B cell (primary cell): ENCODE data around the gene VKORC1L1. TPM values are rescaled to one million over a fixed set of nuclear protein-coding genes. Genes with fewer than 3 reads are reported as not detected.
"Not testable (repeated sequence)": the region's sequence is repeated elsewhere in the genome, so short reads cannot be mapped to it uniquely, and the experiment has no call there.

Experiments used
- ATAC-seq: fragments of 200-7000 bp; cut with Tn5 transposase; one replicate; pipeline ENCODE4 v1.10.0; 2021; ENCODE audit warnings: low read depth, mild to moderate bottlenecking, moderate number of reproducible peaks, moderate library complexity
- CTCF ChIA-PET: fragments of 350-600 bp; sonication (Branson Sonifier 250); formaldehyde crosslinking; loops from one replicate; lab custom pipeline; 2021; ENCODE audit warnings: antibody characterized with exemption, inconsistent platforms; lab: Charles Lee
- POLR2A ChIA-PET: fragments of 350-600 bp; sonication (Branson Sonifier 250); formaldehyde crosslinking; loops from one replicate; lab custom pipeline; 2021; ENCODE audit warnings: antibody characterized with exemption; lab: Charles Lee
- DNase-seq: peaks from one replicate; pipeline ENCODE4 v3.0.0; 2013
- H2AFZ ChIP-seq: 2 replicates; pipeline ENCODE4 v1.6.1; 2012; ENCODE audit warnings: mild to moderate bottlenecking, low read depth, low read length; ENCODE audit not compliant: insufficient read depth, poor library complexity, severe bottlenecking
- H3K27ac ChIP-seq, 2 donors: 1 replicate in 1 of 2; 2 replicates in 1 of 2; pipeline ENCODE4 v1.5.1; 2012 to 2013; ENCODE audit warnings: low read length in 2 of 2, mild to moderate bottlenecking in 2 of 2, moderate library complexity in 1 of 2
- H3K27me3 ChIP-seq, 4 experiments: fragments of 200-600 bp in 1 of 4; sonication (generic) in 1 of 4; replicated peaks in 1 of 4; 1 replicate in 2 of 4; 2 replicates in 2 of 4; pipeline versions ENCODE4 v1.6.1 to v1.7.0; 2013 to 2016; ENCODE audit warnings: low read length in 3 of 4, mild to moderate bottlenecking in 2 of 4, mixed read lengths in 1 of 4, moderate library complexity in 1 of 4; ENCODE audit not compliant: insufficient read depth in 4 of 4, control insufficient read depth in 3 of 4; ENCODE audit errors: control extremely low read depth in 1 of 4
- H3K36me3 ChIP-seq, 2 experiments: replicated peaks in 1 of 2; 1 replicate in 1 of 2; 2 replicates in 1 of 2; pipeline versions ENCODE4 v1.6.1 to v1.7.1; 2013; ENCODE audit warnings: low read length in 1 of 2; ENCODE audit not compliant: insufficient read depth in 2 of 2, control insufficient read depth in 1 of 2; ENCODE audit errors: control extremely low read depth in 1 of 2, extremely low read depth in 1 of 2
- H3K4me1 ChIP-seq, 2 donors: fragments of 200-600 bp in 1 of 2; sonication (generic) in 1 of 2; 1 replicate in 1 of 2; 2 replicates in 1 of 2; pipeline versions ENCODE4 v1.5.1 to v1.6.1; 2013 to 2017; ENCODE audit warnings: low read length in 2 of 2; ENCODE audit not compliant: control insufficient read depth in 2 of 2, insufficient read depth in 2 of 2
- H3K4me2 ChIP-seq: replicated peaks from 2 replicates; pipeline ENCODE3; 2012; ENCODE audit warnings: mild to moderate bottlenecking, low read depth, low read length; ENCODE audit not compliant: poor library complexity, severe bottlenecking
- H3K4me3 ChIP-seq, 5 experiments: fragments of 200-600 bp in 1 of 5; sonication (generic) in 1 of 5; 1 replicate in 3 of 5; 2 replicates in 2 of 5; pipeline versions ENCODE4 v1.5.1 to v1.7.0; 2011 to 2016; ENCODE audit warnings: low read length in 4 of 5, mild to moderate bottlenecking in 4 of 5, low read depth in 2 of 5, control low read depth in 1 of 5, moderate library complexity in 1 of 5; ENCODE audit not compliant: insufficient read depth in 1 of 5; ENCODE audit errors: control extremely low read depth in 1 of 5, extremely low read depth in 1 of 5
- H3K79me2 ChIP-seq: fragments of 200-600 bp; sonication (generic); one replicate; pipeline ENCODE4 v1.6.0; 2016; ENCODE audit warnings: low read length; ENCODE audit not compliant: control insufficient read depth, insufficient read depth
- H3K9ac ChIP-seq: fragments of 200-600 bp; sonication (generic); 2 replicates; pipeline ENCODE4 v1.6.1; 2017; ENCODE audit warnings: mild to moderate bottlenecking, low read length, moderate library complexity
- H3K9me3 ChIP-seq, 3 donors: one replicate each; pipeline versions ENCODE4 v1.6.1 to v1.7.1; 2013; ENCODE audit warnings: low read length in 2 of 3; ENCODE audit not compliant: control insufficient read depth in 2 of 3, insufficient read depth in 1 of 3; ENCODE audit errors: control extremely low read depth in 1 of 3
- H4K20me1 ChIP-seq: 2 replicates; pipeline ENCODE4 v1.6.0; 2012; ENCODE audit warnings: mild to moderate bottlenecking, low read length; ENCODE audit not compliant: insufficient read depth, control insufficient read depth, poor library complexity, severe bottlenecking
- H3K27ac Mint-ChIP-seq: one replicate; pipeline ENCODE4 v1.8.0; 2021; ENCODE audit warnings: mixed read lengths
- H3K27me3 Mint-ChIP-seq: one replicate; pipeline ENCODE4 v1.8.0; 2021; ENCODE audit warnings: mixed read lengths
- H3K4me1 Mint-ChIP-seq: one replicate; pipeline ENCODE4 v1.8.0; 2021; ENCODE audit warnings: mixed read lengths
- H3K4me3 Mint-ChIP-seq: one replicate; pipeline ENCODE4 v1.8.0; 2021; ENCODE audit warnings: mixed read lengths
- H3K9me3 Mint-ChIP-seq: one replicate; pipeline ENCODE4 v1.8.0; 2022; ENCODE audit warnings: mixed read lengths; ENCODE audit not compliant: insufficient read depth
- EZH2 ChIP-seq: IDR thresholded peaks from 2 replicates; pipeline ENCODE4 v1.6.1; 2012; ENCODE audit warnings: borderline replicate concordance, low read depth, mild to moderate bottlenecking, moderate library complexity, low read length; ENCODE audit not compliant: insufficient read depth, poor library complexity, severe bottlenecking
- WGBS: methylation state at CpG from one replicate; pipeline ENCODE4 v1.1.5; 2013; ENCODE audit warnings: missing lambda C conversion rate; ENCODE audit not compliant: insufficient coverage; 5-methylcytosine and 5-hydroxymethylcytosine counted together
- intact Hi-C: fragments of 100-400 bp; cut with micrococcal nuclease; formaldehyde crosslinking; loops from one replicate; pipeline ENCODE4 v1.10.0; 2022
- polyA plus RNA-seq: library from polyadenylated mRNA; depleted of rRNA; stranded (reverse); fragments of >200 nt; gene quantifications from 2 replicates; pipeline ENCODE4 v1.2.3, GENCODE V29; 2012
- total RNA-seq, 2 donors: library from RNA; stranded (reverse); fragments of 120-200 nt in 1 of 2; gene quantifications; 1 replicate in 1 of 2; 2 replicates in 1 of 2; pipeline versions ENCODE4 v1.2.3 to v1.2.4, GENCODE V29; 2013 to 2022
- TF ChIP-seq, protein P1 (sequence below): fragments of 200-600 bp; IDR thresholded peaks from one replicate; pipeline ENCODE4 v1.8.0; 2022; ENCODE audit warnings: antibody characterized with exemption, mild to moderate bottlenecking

VKORC1L1 gene
- total and polyA plus RNA-seq, 2 donors (not counting 1 experiment from before 2014, with no cell fraction given) = 2.2 to 8.1 TPM

- 97% methylated on average over 2 of the region's 2 CpGs for WGBS
- Histone ChIP-seq H2AFZ (no peak overlapping the region), H3K4me3 (no peak overlapping the region), H3K4me2 (no peak overlapping the region), H3K36me3 (no peaks in the 10 kb centered on the region), H3K79me2 (no peaks in the 10 kb centered on the region), H3K27ac (no peak overlapping the region), H3K9me3 (no peaks in the 10 kb centered on the region), H3K9ac (no peak overlapping the region), H3K4me1 (no peaks in the 10 kb centered on the region), H3K27me3 (no peaks in the 10 kb centered on the region), H4K20me1 (no peaks in the 10 kb centered on the region)
- H3K27ac Mint-ChIP-seq = no peak overlapping the region
- peaks cover 2% of the 10 kb centered on the region for H3K4me1 Mint-ChIP-seq
- intact Hi-C loops = no loop called here
- H3K9me3 Mint-ChIP-seq = no peaks in the 10 kb centered on the region
- ChIA-PET POLR2A (no interaction called here), CTCF (no interaction called here)
- H3K27me3 Mint-ChIP-seq = no peaks in the 10 kb centered on the region
- no peak overlapping the region for H3K4me3 Mint-ChIP-seq
- TF ChIP-seq, protein P1, sequence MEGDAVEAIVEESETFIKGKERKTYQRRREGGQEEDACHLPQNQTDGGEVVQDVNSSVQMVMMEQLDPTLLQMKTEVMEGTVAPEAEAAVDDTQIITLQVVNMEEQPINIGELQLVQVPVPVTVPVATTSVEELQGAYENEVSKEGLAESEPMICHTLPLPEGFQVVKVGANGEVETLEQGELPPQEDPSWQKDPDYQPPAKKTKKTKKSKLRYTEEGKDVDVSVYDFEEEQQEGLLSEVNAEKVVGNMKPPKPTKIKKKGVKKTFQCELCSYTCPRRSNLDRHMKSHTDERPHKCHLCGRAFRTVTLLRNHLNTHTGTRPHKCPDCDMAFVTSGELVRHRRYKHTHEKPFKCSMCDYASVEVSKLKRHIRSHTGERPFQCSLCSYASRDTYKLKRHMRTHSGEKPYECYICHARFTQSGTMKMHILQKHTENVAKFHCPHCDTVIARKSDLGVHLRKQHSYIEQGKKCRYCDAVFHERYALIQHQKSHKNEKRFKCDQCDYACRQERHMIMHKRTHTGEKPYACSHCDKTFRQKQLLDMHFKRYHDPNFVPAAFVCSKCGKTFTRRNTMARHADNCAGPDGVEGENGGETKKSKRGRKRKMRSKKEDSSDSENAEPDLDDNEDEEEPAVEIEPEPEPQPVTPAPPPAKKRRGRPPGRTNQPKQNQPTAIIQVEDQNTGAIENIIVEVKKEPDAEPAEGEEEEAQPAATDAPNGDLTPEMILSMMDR = no peak
- TF ChIP-seq EZH2 = no peak
- ATAC-seq (no peak), DNase-seq (no peak)
These were observed 40.6 kb upstream of the VKORC1L1 start for GRCh38 chr7:65832281-65832680.

DNA sequence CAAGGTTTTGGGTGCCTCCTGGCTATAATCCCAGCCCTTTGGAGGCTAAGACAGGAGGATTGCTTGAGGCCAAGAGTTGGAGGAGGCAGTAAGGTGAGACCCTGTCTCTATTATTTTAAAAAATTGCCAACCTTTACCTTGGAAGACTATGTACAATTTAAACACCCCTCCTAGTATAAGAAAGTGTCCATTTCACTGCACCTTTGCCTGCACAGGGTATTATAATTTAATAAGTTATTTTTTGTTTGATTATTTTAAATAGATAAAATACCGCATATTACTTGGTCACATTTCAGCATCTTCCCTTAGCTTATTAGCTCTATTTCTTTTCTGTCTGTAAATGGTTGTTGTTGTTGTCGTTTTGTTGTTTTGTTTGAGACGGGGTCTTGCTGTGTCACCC lies 36.2 kb upstream of the VKORC1L1 start:
- H2AFZ ChIP-seq, H3K9ac ChIP-seq, H3K4me3 ChIP-seq, H3K4me2 ChIP-seq, POLR2A ChIA-PET, ATAC-seq, H3K9me3 Mint-ChIP-seq, H3K79me2 ChIP-seq, H4K20me1 ChIP-seq, intact Hi-C loops, H3K27ac ChIP-seq, H3K27me3 ChIP-seq, CTCF ChIA-PET, DNase-seq, H3K4me3 Mint-ChIP-seq, H3K4me1 ChIP-seq, H3K36me3 ChIP-seq, H3K4me1 Mint-ChIP-seq, H3K27ac Mint-ChIP-seq, H3K27me3 Mint-ChIP-seq, H3K9me3 ChIP-seq: not testable (repeated sequence)
- no CpG with 5 or more reads among the region's 3 CpGs for WGBS

DNA sequence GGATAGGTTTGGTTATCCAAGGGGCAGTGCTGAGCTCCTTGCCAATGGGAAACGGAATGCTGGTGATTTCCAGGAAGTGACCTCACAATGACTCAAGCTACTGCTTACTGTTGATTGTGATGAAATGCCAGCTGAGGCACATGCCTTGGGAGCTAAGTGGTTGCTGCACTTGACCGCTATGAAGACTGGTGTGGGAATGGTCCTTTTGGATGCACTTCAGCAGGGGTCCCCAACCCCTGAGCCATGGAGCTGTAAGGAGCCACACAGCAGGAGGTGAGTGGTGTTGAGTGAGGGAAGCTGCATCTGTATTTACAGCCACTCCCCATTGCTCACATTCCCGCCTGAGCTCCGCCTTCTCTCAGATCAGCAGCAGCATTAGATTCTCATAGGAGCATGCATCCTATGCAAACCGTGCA lies 35.3 kb upstream of the VKORC1L1 start:
- H3K27ac Mint-ChIP-seq, H3K4me3 ChIP-seq, H3K9me3 Mint-ChIP-seq, CTCF ChIA-PET, ATAC-seq, POLR2A ChIA-PET, H4K20me1 ChIP-seq, DNase-seq, H2AFZ ChIP-seq, H3K9ac ChIP-seq, H3K4me3 Mint-ChIP-seq, H3K27ac ChIP-seq, H3K27me3 Mint-ChIP-seq, H3K4me1 Mint-ChIP-seq, H3K36me3 ChIP-seq, H3K4me1 ChIP-seq, H3K79me2 ChIP-seq, H3K4me2 ChIP-seq, H3K27me3 ChIP-seq, H3K9me3 ChIP-seq, intact Hi-C loops: not testable (repeated sequence)
- WGBS = 97% methylated on average over 4 of the region's 5 CpGs
